Measurements from ENCODE around the gene SKI. TPM values are rescaled to one million over a fixed set of nuclear protein-coding genes. Genes with fewer than 3 reads are reported as not detected.
A peak's percentile ranks its signal among the peaks of the same experiment; 100 is the strongest.

Gene SKI
- total and polyA plus RNA-seq, 2 experiments from 2014 or later = 9.3 to 66.8 TPM

DNA sequence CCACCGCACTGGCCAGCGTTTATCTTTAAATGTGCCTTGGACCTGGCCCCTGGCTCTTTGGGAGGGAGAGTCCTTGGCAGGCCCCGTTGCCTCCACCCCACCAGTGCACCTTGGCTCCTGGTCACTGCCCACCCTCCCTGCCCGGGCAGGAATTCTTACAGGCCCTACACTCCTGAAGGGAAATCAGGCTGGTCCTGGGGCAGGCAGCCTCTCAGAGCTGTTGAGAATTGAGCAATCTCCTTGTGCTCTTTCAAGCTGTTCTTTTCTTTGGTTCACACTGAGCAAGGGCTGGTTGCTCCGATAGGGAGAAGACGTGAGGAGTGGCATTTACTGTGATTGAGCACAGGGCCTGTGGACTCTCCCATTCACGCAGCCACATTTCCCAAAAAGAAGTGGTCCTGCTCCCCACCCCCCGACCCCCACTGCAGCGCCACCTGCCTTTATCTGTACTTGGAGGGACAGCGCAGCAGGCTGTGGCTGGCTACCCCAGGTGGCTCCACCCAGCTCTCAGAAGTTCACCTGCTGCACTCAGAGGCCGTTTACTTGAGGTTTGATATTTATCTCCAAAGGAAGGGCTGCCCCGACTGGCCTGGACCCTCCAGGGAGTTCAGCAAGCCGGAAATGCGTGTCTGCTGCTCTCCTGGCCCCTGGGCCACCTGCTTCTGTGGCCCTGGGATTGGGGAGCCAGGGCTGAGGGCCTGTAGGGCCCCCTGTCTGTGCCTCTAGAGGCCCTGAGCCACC, 47.8 kb downstream of the SKI start:
- Histone ChIP-seq H3K9me2 (ENCODE audit: insufficient read depth) (no peaks in the 10 kb centered on the region), H4K20me1 (replicated peaks; ENCODE audit: insufficient read depth) (peaks cover 22% of the 10 kb centered on the region)

GRCh38 chr1:2276803-2277580, 48.9 kb downstream of the SKI start:
- Histone ChIP-seq H3K27me3 (ENCODE audit: insufficient read depth) (no peaks in the 10 kb centered on the region), H3K27ac (ENCODE audit: low read depth) (peak overlapping the region; percentile 89), H2AFZ (no peak overlapping the region), H3K36me3 (ENCODE audit: insufficient read depth) (no peaks in the 10 kb centered on the region; the same call in 1 of the 2 replicates), H3K9me2 (ENCODE audit: insufficient read depth) (no peaks in the 10 kb centered on the region), H3F3A (replicated peaks; ENCODE audit: low read depth) (0 out of 2 replicates have a peak, but pooled peaks cover 23% of the 10 kb centered on the region), H4K20me1 (replicated peaks; ENCODE audit: insufficient read depth) (peaks cover 11% of the 10 kb centered on the region; the same call in 1 of the 2 replicates), H3K4me1 (ENCODE audit: insufficient read depth) (peaks cover 55% of the 10 kb centered on the region), H3K4me3 (no peak overlapping the region), H3K4me2 (peak overlapping the region; percentile 73; the same call in 1 of the 2 replicates), H3K79me2 (replicated peaks; ENCODE audit: insufficient read depth) (peaks cover 73% of the 10 kb centered on the region)
- peaks cover 60% of the 10 kb centered on the region for H3K4me1 Mint-ChIP-seq
- H3K4me3 Mint-ChIP-seq = peak overlapping the region; percentile 48; the same call in 1 of the 3 replicates
- ATAC-seq (no peak), DNase-seq (ENCODE audit: low spot score) (no peak)
- H3K27me3 Mint-ChIP-seq (ENCODE audit: insufficient read depth, low read depth, poor library complexity) = peaks cover 26% of the 10 kb centered on the region
- peaks cover 27% of the 10 kb centered on the region for H3K36me3 Mint-ChIP-seq (ENCODE audit: low read depth)
- H3K9me3 Mint-ChIP-seq = peaks cover 7% of the 10 kb centered on the region; the same call in 2 of the 3 replicates
- peak overlapping the region; percentile 96 for H3K27ac Mint-ChIP-seq
- TF ChIP-seq ETS1 (IDR thresholded peaks at IDR 0.05) = no peak
- no peak for TF ChIP-seq EZH2phosphoT487 (IDR thresholded peaks at IDR 0.05; ENCODE audit: unreplicated experiment)
- no peak for TF ChIP-seq JUNB (IDR thresholded peaks at IDR 0.05; ENCODE audit: unreplicated experiment)
- TF ChIP-seq CTCF (conservative IDR thresholded peaks at IDR 0.05; ENCODE audit: low read depth in 2 of 2) = no peak

More for the DNA sequence above, 47.8 kb downstream of the SKI start:
- Histone ChIP-seq H3K4me3 (no peak overlapping the region), H3K4me1 (ENCODE audit: insufficient read depth) (peaks cover 63% of the 10 kb centered on the region), H3K36me3 (ENCODE audit: insufficient read depth) (no peaks in the 10 kb centered on the region; the same call in 1 of the 2 replicates), H3F3A (replicated peaks; ENCODE audit: low read depth) (0 out of 2 replicates have a peak, but pooled peaks cover 25% of the 10 kb centered on the region), H3K27ac (ENCODE audit: low read depth) (peak overlapping the region; percentile 89), H3K79me2 (replicated peaks; ENCODE audit: insufficient read depth) (peaks cover 83% of the 10 kb centered on the region), H3K27me3 (ENCODE audit: insufficient read depth) (no peaks in the 10 kb centered on the region), H3K4me2 (peak overlapping the region; percentile 51; the same call in 1 of the 2 replicates), H2AFZ (no peak overlapping the region)
- peaks cover 66% of the 10 kb centered on the region for H3K4me1 Mint-ChIP-seq
- H3K9me3 Mint-ChIP-seq = peaks cover 7% of the 10 kb centered on the region; the same call in 2 of the 3 replicates
- no peak overlapping the region for H3K4me3 Mint-ChIP-seq
- H3K36me3 Mint-ChIP-seq (ENCODE audit: low read depth) = peaks cover 28% of the 10 kb centered on the region
- ATAC-seq = no peak
- DNase-seq (ENCODE audit: low spot score) = no peak
- H3K27ac Mint-ChIP-seq = peak overlapping the region; percentile 96
- peaks cover 26% of the 10 kb centered on the region for H3K27me3 Mint-ChIP-seq (ENCODE audit: insufficient read depth, low read depth, poor library complexity)
- TF ChIP-seq ZNF331 (CRISPR knock-in tag; IDR thresholded peaks at IDR 0.05; ENCODE audit: low read depth) (no peak), CTCF (conservative IDR thresholded peaks at IDR 0.05; ENCODE audit: low read depth in 2 of 2) (peak in 1 of 2 experiments; percentile 31; a peak in 2 of 4 replicates)

Data from GM23338 (cell line).